Activated CD8-positive, alpha-beta memory T cell treated with anti-CD3 and anti-CD28 coated beads, Interleukin-2, amount 50 U/mL, for 24 hours (primary cell): ENCODE data around the gene HMCN1.
"Not testable (repeated sequence)": the region's sequence is repeated elsewhere in the genome, so short reads cannot be mapped to it uniquely, and the experiment has no call there.

ENCODE experiments used
- DNase-seq: peaks from one replicate; pipeline ENCODE4 v3.0.0-alpha.2; 2020; ENCODE audit errors: extremely low read depth

HMCN1 gene

DNA sequence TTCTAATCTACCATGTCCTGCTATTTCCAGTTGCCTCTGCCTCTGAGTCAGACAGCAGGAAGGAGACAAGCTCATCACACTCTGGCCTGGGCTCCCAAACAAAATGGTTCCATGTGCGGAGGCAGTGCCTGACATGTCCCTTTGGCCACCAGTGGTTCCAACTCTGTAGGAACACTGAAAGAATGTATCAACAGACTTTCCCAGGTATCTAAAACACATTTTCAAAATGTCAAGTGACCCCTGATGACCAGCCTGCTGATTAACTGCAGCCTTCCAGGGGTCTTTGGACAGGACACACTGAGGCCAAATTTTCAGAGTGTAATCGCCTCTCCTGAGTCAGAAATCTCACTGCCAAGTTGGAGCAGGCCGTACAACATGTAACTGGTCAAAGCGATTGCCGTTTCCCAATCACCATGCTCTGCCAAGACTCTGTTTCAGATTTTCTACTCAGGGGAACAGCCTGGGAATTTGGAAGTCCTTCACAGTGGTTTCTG, 468.1 kb downstream of the HMCN1 start:
- DNase-seq: no peak

DNA sequence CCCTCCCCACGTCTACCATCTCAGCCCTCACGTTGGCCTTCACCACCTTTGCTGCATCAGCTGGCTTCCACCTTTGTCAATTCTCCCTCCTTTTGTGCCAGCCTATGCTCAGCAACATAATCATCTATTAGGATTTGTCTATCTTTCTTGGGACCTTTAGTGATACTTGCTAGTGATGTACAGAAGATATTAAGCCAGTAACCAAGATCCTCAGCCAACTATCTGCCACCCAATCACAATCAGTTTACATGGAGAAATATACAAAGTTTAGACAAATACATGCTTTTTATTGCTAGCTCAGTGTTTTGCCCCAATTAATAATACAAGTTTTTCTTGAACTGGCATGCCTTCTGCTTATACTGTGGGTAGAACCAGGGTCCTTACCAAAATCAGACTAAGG, 468.6 kb downstream of the HMCN1 start:
- no peak for DNase-seq

DNA sequence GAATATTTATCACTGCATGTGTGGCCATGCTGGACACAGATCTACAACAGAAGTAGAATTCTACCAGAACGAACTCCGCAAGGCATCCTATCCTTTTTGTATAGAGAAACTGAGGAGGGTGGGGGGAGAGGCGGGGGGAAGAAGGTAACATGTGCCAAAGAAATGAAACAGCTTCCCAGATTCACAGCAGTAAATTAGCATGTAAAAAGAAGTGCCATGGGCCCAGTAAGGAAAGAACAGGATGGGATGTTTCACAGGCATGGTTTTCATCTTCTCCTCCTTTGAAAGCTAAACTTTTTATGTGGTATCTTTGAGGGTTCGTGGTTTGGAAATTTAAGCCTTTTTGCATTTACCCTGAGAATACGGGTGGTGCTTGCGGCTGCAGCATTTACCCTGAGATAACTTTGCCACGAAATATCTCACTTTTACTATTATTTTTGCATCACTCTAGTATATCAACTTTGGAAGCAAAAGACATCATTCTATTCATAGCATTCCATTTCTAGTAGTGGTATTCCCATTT, 471.9 kb downstream of the HMCN1 start:
- DNase-seq: no peak

DNA sequence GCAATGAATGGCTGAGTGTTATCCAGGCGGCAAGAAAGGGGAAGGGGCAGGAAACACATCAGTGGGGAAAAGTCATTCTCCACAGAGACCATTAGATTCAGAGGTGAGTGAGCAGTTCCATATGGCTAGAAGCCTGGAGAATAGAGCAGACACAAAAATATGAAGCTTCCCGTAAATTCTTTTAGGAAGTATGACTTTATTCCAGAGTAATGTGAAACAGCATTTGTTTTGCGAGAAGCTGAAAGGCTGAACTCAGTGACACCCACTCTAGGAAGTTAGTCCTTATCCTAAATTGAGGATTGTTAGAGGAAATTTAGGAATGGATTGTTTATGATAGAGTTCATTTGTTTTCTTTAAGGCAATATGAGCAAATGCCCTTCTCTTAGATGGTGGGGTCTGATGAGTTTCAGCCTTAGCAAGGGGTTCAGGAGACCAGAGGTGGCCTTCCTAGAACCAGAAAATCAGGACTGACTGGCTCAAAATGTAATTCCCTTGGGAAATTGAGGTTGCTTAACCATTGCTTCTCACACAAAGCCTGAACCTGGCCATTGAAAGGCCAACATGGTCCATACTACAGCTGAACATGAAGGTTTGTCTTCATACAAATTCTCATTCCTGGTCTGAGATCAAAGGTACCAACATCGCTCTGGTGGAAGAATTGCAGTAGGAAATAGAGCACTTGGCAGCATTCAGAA, 473.3 kb downstream of the HMCN1 start:
- no peak for DNase-seq

DNA sequence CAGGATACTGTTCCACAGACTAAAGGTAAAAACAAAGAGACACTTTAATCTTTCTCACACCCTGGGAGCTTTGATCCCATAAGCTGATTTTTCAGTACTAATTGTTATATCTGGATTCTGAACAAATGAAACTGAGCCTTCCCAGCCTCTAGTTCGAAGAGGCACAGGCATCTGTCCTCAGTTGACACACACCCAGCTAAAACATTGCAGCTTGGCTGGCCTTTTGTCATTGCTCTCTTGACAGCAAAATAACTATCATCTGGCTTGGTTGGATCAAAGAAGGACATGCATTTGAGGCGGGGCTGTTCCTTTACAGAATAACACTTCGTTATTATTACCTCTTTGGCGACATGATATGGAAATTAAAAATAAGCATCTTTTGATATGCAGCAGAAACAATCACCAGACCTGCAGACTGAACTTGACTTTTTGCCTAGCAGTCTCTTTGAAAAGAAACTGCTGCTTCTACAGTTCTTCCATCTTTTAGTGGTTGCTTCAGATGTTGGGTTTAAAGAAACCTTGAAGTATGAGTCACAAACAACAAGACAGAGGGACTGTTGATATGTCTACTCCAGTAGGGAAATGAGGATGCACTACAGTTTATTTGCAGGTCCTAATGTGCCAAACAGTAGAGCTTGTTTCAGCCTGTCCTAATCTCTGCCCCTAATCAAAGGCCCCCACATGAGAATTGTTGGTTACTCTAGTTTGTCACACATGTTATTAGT, 474.4 kb downstream of the HMCN1 start:
- no peak for DNase-seq

DNA sequence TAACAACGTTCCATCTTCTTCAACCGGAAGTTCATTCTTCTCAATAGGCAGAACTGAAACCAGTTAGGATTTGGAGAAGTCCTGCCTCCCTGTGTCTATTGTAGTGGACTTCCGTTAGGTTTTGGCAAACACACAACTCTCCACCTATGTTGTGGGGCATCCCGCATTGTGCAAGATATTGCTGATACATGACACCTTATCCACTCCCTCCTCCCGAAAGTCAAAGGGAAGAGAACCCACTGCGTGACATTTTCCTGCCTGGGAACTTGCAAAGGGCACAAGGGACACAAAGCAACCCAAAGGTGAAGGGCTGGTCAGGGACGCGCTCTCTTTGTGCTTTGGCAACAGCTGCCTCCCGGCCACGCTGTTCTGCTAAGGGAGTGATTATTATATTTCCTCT, 476.1 kb downstream of the HMCN1 start:
- DNase-seq: no peak

DNA sequence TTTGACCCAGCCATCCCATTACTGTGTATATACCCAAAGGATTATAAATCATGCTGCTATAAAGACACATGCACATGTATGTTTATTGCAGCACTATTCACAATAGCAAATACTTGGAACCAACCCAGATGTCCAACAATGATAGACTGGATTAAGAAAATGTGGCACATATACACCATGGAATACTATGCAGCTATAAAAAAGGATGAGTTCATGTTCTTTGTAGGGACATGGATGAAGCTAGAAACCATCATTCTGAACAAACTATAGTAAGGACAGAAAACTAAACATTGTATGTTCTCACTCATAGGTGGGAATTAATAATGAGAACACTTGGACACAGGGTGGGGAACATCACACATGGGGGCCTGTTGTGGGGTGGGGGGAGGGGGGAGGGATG, 477.4 kb downstream of the HMCN1 start:
- DNase-seq: not testable (repeated sequence)

DNA sequence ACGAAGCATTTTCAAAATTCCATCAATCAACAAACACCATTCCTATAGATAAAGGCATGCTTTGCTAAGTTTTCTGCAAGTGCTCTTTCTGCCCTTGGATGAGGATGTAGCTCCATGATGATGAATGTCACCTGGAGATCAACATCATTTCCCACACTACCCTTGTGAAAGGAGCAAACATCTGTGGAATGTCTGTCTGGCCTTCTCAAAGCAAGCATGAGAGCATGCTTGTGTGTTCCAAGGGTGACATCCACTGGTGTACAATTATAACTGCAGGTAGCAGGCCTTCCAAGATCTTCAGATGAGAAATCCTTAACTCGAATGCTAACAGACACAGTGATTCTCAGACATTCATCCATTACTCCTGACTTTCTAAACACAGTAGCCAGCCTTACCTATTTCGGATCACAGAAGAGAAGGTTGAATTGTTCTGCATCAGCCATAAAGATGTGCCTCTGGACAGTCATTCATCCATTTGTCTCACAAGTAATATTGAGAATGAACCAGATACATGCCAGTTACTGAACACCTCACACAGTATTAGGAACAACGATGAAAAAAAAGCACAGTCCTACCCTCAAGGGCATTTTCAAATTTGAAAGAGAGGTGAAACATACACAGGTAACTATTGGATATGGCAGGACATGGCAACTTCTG, 478.5 kb downstream of the HMCN1 start:
- DNase-seq: no peak

DNA sequence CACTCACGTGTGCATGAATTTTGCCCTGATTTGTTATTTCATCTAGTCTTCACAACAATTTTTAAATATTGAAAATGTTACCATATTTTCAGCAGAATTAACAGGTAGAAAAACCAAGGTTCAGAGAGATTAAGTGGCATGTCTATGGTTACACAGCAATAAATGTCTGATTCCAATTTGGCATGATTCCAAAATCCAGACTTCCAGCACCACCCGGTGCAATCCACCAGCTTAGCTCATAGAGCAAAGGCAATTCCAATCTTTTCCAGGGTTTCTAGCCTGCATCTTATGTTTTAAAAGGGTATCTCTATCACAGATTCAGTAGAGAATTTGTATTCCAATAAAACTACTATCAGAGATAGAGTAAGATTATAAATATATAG, 479.0 kb downstream of the HMCN1 start:
- no peak for DNase-seq

DNA sequence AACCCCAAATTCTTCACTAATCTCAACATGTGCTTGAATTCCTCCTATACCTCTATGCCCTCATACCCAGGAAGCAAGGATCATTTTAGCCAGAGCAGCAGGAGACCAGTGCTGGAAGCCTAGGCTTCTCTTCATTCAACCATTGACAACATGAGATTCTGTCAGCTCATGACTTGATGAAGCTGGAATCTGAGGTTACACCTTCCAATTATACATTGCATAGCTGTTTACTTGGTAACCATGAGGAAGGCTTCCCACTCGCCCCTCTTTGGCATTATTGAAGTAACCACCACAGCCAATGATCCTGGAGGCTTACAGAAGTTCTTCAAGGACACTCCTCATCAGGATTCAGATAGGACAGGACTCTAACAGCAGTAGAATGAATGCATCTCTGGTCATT, 480.6 kb downstream of the HMCN1 start:
- DNase-seq: no peak

DNA sequence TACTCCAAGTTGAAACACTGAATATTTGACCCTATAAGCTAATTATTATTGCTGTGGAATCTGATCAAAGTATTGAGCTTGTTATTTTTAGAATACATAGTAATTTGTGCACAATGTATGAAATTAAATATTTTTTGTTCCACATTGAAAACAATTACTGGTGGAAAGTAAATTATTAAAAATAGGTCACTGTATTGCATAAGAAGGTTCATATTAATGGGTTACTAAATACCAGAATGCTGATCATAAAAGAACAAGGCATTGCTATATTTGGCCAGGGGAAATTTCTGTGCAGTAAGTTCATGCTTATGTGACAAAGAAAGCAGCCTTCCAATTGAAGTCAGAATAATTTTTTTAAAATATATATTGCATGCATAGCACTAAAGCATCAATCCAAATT, 481.4 kb downstream of the HMCN1 start:
- no peak for DNase-seq

DNA sequence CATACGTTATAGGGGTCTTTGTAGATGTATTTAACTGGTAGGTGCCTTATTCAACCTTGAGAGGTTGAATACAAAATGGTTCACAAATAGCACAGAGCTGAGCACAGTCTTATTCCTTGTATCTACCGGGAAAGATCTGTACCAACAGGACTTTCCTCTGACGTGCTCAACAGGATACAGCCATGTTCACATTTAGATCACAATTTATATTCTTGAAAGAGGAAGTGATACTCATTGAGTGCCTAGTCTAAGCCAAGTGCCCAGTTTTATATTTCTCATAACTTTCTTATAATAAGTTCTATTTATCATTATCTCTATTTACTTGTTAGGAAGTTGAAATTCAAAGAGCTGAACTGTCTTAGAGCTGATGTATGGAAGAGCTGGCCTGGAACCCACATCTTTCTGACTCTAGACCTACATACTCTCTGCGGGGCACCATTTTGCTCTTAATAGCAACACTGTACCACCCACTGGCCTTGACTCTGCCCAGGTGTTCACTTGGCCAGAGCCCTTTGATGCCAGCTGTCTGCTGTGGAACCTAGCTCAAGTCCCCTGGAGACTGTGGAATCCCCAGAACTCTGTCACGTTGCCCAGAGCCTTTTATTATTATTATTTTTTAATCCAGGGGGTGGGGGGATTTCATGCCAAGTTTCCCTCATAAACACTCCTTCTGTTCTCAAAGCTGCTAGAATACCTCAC, 484.6 kb downstream of the HMCN1 start:
- DNase-seq: no peak

DNA sequence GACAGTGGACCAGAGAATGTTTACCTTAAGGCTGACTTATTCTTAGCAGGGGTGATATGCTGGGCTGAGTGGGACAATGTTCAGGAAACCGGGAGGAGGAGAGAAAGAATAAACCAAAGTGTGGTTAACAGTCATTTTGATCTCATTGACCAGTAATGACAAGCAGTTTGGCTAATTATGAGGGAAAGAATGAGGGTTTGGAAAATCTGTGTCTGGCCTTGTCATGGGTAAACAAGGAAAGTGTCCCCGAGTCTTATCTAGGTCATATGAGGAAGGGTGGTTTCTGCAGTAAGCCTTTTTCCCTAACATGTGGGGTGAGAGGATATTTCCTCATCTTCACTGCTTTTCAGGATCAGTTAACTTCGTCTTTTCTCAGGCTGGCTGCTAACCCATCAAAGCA, 485.9 kb downstream of the HMCN1 start:
- no peak for DNase-seq

DNA sequence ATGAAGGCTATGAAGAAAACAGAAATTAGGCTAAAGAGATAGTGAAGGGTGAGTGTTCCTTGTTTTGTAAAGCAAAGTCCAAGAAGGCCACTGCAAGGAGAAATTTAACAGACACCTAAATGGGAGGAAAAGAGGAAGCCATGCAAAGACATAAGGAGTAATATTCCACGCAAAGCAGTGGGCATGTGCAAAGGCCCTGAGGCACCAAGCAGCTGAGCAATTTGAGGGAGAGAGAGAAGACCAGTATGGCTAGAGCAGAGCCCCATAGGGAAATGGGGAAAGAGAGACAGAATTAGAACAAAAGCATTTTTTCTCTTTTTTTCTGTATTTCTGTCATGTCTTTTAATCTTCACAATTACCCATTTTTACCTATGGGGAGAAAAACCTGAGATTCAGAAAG, 486.7 kb downstream of the HMCN1 start:
- DNase-seq: no peak

DNA sequence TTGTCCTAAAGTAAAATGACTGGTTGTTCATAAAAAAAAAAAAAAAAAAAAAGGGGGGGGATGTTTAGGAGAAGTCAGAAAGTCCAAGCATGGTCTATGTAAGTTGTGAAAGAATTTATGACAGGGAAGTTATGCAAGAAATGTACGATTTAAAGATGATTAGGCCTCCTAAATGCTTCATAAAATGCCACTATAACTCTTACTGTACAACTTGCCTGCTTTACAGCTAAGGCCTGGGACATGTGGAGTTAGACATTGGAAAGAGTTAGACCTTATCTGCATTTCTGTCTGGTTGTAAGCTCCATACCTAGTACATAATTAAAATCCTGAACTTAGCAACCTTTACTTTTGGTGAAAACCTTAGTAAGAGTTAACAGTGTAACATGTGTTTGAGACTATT, 490.9 kb downstream of the HMCN1 start:
- no peak for DNase-seq

DNA sequence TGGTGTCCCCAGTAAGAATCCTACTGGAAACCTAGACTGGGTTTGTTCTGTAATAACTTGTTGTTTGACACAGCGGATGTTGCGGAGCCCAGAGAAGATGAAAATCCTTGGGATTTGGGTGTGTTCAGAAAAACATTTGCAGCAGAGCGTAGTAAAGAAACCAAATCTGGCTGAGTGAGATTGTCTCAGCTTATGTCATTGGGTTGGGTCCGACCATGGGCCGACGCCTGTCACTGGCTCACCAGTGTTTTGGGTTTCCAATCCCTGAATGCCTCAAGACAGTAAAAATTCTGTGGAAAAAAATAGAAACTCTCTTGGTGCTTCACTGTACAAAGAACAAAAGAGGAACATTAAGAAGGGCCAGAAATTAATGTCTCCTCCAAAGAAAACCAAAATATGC, 494.6 kb downstream of the HMCN1 start:
- no peak for DNase-seq

DNA sequence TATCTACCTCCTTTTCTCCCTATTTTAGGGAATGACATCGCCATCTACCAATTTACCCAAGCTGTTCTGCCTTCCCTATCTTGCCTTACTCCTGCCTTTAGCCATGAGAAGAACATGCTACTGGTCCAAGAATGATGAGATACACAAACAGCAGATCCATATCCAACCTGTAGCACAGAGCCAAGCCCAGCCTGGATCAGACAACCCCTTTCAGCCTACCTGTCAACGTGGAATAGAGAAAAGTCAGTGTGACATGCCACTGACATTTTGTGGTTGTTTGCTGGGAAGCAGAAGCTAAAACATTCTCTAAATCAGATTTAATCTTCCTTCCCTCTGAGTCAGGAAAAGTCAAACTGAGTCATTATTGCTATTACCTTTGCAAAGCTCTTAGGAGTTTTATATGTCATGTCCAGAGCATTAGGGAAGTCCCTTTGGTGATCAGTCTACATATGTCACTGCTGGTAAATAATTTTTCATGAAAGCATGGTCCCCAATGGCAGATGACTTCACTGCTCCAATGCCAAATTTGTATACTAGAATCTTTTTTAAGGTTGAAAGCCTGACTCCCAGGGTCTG, 497.8 kb downstream of the HMCN1 start:
- DNase-seq: no peak

DNA sequence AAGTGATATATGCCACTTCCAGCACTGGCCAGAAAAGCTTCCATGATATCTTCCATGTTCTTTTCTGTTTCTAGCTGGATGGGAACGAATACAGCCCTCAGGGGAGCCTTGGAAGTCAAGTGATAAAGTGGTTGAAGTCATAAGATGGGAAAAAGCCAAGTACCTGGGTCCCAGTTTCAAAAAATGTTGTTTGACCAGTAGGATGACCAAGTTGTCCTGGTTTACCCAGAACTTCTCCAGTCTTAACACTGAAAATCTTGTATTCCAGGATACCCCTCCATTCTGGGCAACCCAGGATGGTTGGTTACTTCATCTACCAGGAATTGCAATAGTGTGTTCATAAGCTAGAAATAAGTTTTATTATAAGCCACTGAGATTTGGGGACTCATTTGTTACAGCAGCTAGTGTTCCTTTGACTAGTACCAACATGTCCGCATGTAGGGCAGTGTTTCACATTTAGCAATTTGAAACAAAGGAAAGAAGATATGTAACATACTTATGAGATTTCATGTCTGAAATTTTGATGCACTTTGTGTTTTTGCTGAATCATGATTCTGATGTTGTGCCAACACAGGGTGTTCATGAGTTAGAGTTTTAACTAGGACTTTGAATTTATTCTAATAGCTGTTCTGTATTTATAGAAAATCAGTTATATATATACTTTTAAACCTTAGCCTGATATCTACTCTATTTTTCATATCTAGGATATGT, 500.9 kb downstream of the HMCN1 start:
- DNase-seq: no peak

DNA sequence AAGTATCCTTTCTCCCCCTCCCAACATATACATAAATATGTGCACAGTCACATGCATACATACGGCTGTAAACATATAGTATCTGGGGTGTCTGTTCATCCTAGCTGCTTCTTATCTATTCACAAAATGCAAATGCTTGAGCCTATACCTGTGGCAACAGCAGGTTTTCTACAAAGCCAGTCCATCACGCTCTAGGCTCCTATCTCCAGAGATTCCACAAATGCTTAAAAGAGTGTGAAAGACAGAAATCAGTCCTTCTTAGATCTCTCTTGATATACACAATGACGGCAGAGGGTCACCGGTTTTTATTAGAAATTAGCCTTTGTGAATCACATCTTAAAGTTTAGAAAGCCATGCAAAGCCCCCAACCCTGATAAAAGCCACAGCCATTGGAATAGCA, 501.5 kb downstream of the HMCN1 start:
- DNase-seq: no peak

DNA sequence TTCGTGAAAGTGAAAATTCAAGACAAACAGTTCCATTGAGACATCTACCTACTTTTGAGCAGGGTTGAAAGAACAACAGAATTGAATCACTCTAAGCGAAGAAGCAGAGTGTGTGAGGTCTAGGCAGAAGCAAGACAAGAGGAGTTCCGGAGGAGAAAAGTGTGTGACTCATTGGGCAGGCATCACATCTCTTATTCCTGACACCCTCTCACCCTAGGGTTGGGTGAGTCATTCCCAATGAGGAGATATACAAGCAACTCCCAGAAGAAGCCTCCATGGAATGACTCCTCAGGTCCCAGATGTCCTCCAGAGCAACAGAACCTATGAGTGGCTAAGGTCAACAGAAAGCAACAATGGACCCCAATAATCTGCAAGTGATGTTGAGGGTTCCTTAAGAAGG, 502.7 kb downstream of the HMCN1 start:
- no peak for DNase-seq

DNA sequence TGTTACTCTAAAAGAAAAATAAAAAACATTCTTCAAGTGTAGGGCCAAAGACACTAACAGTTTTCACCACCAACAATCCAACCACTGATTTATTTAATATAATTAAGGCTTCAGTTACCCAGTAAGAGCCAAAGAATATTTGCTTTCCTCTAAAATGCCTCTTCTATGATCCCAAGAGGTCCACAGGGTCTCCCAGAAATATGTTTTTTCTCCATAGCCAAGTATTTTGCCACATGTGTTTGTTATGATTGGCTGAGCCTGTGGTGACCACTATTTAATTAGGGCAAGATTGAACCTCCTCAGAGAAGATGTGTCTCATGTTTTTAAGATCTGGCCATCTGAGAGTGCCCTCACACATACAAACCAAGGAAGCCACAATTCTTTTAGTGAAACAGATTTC, 505.0 kb downstream of the HMCN1 start:
- no peak for DNase-seq
